ENCODE data around the gene OTOP3. TPM values are rescaled to one million over a fixed set of nuclear protein-coding genes. Genes with fewer than 3 reads are reported as not detected.
A peak's percentile ranks its signal among the peaks of the same experiment; 100 is the strongest.

OTOP3 gene
- total RNA-seq, 1 donor from 2014 or later, result not detected

GRCh38 chr17:74922694-74923537 is 12.8 kb upstream of the OTOP3 start, which contains the start of gene USH1G:
Gene USH1G (minus strand): TSS chr17:74923255. CDS start chr17:74923073, 182 bp downstream.
- H3K9me3 Mint-ChIP-seq, result no peaks in the 10 kb centered on the region
- H3K27me3 Mint-ChIP-seq (ENCODE audit: low read depth), result peaks cover 71% of the 10 kb centered on the region
- H3K27ac Mint-ChIP-seq (ENCODE audit: unreplicated experiment), result no peak within 1 kb of the TSS
- DNase-seq (ENCODE audit: low read depth, low spot score), result no peak
- no peaks in the 10 kb centered on the region for H3K4me1 Mint-ChIP-seq
- no peaks in the 10 kb centered on the region for H3K36me3 Mint-ChIP-seq (ENCODE audit: low read depth)
- TF ChIP-seq, protein P1, sequence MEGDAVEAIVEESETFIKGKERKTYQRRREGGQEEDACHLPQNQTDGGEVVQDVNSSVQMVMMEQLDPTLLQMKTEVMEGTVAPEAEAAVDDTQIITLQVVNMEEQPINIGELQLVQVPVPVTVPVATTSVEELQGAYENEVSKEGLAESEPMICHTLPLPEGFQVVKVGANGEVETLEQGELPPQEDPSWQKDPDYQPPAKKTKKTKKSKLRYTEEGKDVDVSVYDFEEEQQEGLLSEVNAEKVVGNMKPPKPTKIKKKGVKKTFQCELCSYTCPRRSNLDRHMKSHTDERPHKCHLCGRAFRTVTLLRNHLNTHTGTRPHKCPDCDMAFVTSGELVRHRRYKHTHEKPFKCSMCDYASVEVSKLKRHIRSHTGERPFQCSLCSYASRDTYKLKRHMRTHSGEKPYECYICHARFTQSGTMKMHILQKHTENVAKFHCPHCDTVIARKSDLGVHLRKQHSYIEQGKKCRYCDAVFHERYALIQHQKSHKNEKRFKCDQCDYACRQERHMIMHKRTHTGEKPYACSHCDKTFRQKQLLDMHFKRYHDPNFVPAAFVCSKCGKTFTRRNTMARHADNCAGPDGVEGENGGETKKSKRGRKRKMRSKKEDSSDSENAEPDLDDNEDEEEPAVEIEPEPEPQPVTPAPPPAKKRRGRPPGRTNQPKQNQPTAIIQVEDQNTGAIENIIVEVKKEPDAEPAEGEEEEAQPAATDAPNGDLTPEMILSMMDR (conservative IDR thresholded peaks at IDR 0.05), result no peak
- H3K4me3 Mint-ChIP-seq, result no peak within 1 kb of the TSS

DNA sequence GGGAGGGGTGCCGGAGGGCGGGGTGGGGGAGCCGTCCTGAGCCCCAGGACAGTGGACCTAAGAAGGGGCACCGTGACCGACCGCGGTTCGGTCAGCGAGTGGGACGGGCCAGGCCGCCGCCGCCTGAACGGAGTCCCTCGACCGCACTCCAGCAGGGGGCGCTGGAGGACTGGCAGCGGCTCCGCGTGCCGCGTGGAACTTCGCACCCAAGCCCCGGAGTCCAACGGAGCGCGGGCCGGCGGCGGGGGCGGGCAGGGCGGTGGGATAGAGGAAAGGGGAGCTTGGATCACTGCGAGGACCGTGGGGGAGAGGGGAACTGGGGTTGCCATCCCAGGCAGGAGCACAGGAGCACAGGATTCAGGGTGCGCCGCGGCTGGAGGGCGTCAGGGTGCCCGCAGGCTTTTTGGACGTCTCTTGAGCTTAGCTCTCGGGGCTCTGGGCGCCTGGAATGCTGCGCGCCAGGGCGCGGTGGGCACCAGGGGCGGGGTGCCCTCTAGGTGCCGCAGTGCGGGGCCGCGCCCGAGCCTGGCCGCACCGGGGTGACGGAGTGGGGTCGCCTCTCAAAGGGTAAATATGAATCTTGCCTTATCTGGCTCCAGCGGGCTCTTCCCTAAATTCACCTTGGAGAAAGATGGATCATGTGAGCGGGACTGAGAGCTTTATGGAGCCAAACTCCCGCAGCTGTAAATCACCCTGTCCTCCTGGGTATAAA is 12.0 kb upstream of the OTOP3 start:
- peaks cover 78% of the 10 kb centered on the region for H3K27me3 Mint-ChIP-seq (ENCODE audit: low read depth)
- H3K4me1 Mint-ChIP-seq, result no peaks in the 10 kb centered on the region
- H3K9me3 Mint-ChIP-seq, result no peaks in the 10 kb centered on the region
- no peak overlapping the region for H3K4me3 Mint-ChIP-seq
- no peak overlapping the region for H3K27ac Mint-ChIP-seq (ENCODE audit: unreplicated experiment)
- TF ChIP-seq, protein P1 (conservative IDR thresholded peaks at IDR 0.05), result peak; percentile 95
- no peaks in the 10 kb centered on the region for H3K36me3 Mint-ChIP-seq (ENCODE audit: low read depth)
- peak; percentile 69 for DNase-seq (ENCODE audit: low read depth, low spot score)

GRCh38 chr17:74924250-74924948 is 11.3 kb upstream of the OTOP3 start, which contains the start of gene OTOP2:
Gene OTOP2 (plus strand): TSS chr17:74924273. CDS start chr17:74924633, 360 bp downstream.
- Mint-ChIP-seq H3K27me3 (ENCODE audit: low read depth) (peaks cover 78% of the 10 kb centered on the region), H3K36me3 (ENCODE audit: low read depth) (no peaks in the 10 kb centered on the region), H3K4me1 (no peaks in the 10 kb centered on the region), H3K4me3 (no peak within 1 kb of the TSS), H3K9me3 (no peaks in the 10 kb centered on the region), H3K27ac (ENCODE audit: unreplicated experiment) (no peak within 1 kb of the TSS)
- TF ChIP-seq, protein P1 (conservative IDR thresholded peaks at IDR 0.05), result no peak
- no peak for DNase-seq (ENCODE audit: low read depth, low spot score)

- no peak for DNase-seq (ENCODE audit: low read depth, low spot score)
- no peak overlapping the region for H3K27ac Mint-ChIP-seq (ENCODE audit: unreplicated experiment)
- no peaks in the 10 kb centered on the region for H3K4me1 Mint-ChIP-seq
- peaks cover 82% of the 10 kb centered on the region for H3K27me3 Mint-ChIP-seq (ENCODE audit: low read depth)
- no peak overlapping the region for H3K4me3 Mint-ChIP-seq
- H3K9me3 Mint-ChIP-seq, result no peaks in the 10 kb centered on the region
- H3K36me3 Mint-ChIP-seq (ENCODE audit: low read depth), result no peaks in the 10 kb centered on the region
- TF ChIP-seq, protein P1 (conservative IDR thresholded peaks at IDR 0.05), result no peak
Observed at GRCh38 chr17:74925242-74925641, 10.5 kb upstream of the OTOP3 start.

DNA sequence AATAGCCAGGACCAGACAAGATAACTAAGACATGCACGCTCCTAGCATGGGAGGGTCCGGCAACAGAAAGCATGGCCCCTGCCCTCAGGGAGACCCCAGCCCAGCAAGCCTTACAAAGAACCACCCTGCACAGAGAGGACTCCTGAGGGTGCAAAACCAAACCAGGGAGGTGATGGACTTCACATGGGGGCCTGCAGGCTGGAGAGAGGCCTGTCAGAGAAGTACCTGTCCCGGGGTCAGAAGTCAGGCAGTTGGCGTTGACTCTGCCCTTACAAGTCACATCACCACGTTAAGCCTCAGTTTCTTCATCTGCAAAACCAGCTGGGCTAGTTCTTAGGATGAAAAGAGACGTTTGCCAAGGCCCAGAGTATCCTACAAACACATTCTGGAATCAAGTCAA is 6.9 kb upstream of the OTOP3 start:
- H3K36me3 Mint-ChIP-seq (ENCODE audit: low read depth), result no peaks in the 10 kb centered on the region
- H3K4me3 Mint-ChIP-seq, result no peak overlapping the region
- DNase-seq (ENCODE audit: low read depth, low spot score), result no peak
- peaks cover 95% of the 10 kb centered on the region for H3K27me3 Mint-ChIP-seq (ENCODE audit: low read depth)
- TF ChIP-seq, protein P1 (conservative IDR thresholded peaks at IDR 0.05), result no peak
- no peaks in the 10 kb centered on the region for H3K4me1 Mint-ChIP-seq
- H3K27ac Mint-ChIP-seq (ENCODE audit: unreplicated experiment), result no peak overlapping the region
- no peaks in the 10 kb centered on the region for H3K9me3 Mint-ChIP-seq
